IPS-15b (cell line): ENCODE results near the gene EPN2.
"Not testable (repeated sequence)": the region's sequence is repeated elsewhere in the genome, so short reads cannot be mapped to it uniquely, and the experiment has no call there.

Experiments
- H3K27me3 ChIP-seq: one replicate; pipeline ENCODE4 v1.6.1; 2013; ENCODE audit warnings: low read length; ENCODE audit not compliant: control insufficient read depth, insufficient read depth
- H3K36me3 ChIP-seq: one replicate; pipeline ENCODE4 v1.6.1; 2013; ENCODE audit warnings: low read length; ENCODE audit not compliant: control insufficient read depth, insufficient read depth
- H3K4me1 ChIP-seq: one replicate; pipeline ENCODE4 v1.6.1; 2013; ENCODE audit warnings: mild to moderate bottlenecking, low read length; ENCODE audit not compliant: control insufficient read depth, insufficient read depth
- H3K4me3 ChIP-seq: one replicate; pipeline ENCODE4 v1.5.1; 2013; ENCODE audit warnings: low read depth, low read length
- H3K9ac ChIP-seq: one replicate; pipeline ENCODE4 v1.6.1; 2013; ENCODE audit warnings: low read depth, mild to moderate bottlenecking, low read length
- H3K9me3 ChIP-seq: one replicate; pipeline ENCODE4 v1.6.1; 2013; ENCODE audit warnings: mild to moderate bottlenecking, low read length; ENCODE audit not compliant: control insufficient read depth, insufficient read depth

EPN2 gene

GRCh38 chr17:19219384-19219783, 17.8 kb upstream of the EPN2 start:
- H3K4me3 ChIP-seq, H3K9me3 ChIP-seq, H3K27me3 ChIP-seq, H3K36me3 ChIP-seq, H3K4me1 ChIP-seq, H3K9ac ChIP-seq: not testable (repeated sequence)

GRCh38 chr17:19220195-19220594, 17.0 kb upstream of the EPN2 start:
- H3K27me3 ChIP-seq, H3K4me1 ChIP-seq, H3K9ac ChIP-seq, H3K36me3 ChIP-seq, H3K9me3 ChIP-seq, H3K4me3 ChIP-seq: not testable (repeated sequence)

GRCh38 chr17:19226610-19227588, 10.3 kb upstream of the EPN2 start:
- H3K4me3 ChIP-seq, H3K9ac ChIP-seq, H3K4me1 ChIP-seq, H3K36me3 ChIP-seq, H3K9me3 ChIP-seq, H3K27me3 ChIP-seq: not testable (repeated sequence)

GRCh38 chr17:19234676-19235075, 2.5 kb upstream of the EPN2 start:
- H3K4me1 ChIP-seq, H3K27me3 ChIP-seq, H3K9me3 ChIP-seq, H3K36me3 ChIP-seq, H3K4me3 ChIP-seq, H3K9ac ChIP-seq: not testable (repeated sequence)

GRCh38 chr17:19236351-19237138, 621 bp upstream of the EPN2 start:
- H3K27me3 ChIP-seq, H3K4me1 ChIP-seq, H3K4me3 ChIP-seq, H3K36me3 ChIP-seq, H3K9me3 ChIP-seq, H3K9ac ChIP-seq: not testable (repeated sequence)

GRCh38 chr17:19237389-19238166, 412 bp downstream of the EPN2 start:
- Histone ChIP-seq H3K4me3 (peak overlapping the region; percentile 87), H3K9me3 (no peaks in the 10 kb centered on the region), H3K27me3 (no peaks in the 10 kb centered on the region), H3K9ac (peak overlapping the region; percentile 48), H3K36me3 (no peaks in the 10 kb centered on the region), H3K4me1 (peaks cover 10% of the 10 kb centered on the region)

- H3K9me3 ChIP-seq: no peaks in the 10 kb centered on the region
- H3K4me3 ChIP-seq: peak overlapping the region; percentile 87
- no peaks in the 10 kb centered on the region for H3K36me3 ChIP-seq
- H3K4me1 ChIP-seq: peaks cover 10% of the 10 kb centered on the region
- peak overlapping the region; percentile 48 for H3K9ac ChIP-seq
- H3K27me3 ChIP-seq: no peaks in the 10 kb centered on the region
Observed at GRCh38 chr17:19238167-19238505, 970 bp downstream of the EPN2 start.

GRCh38 chr17:19239544-19239943, 2.4 kb downstream of the EPN2 start:
- H3K27me3 ChIP-seq: no peaks in the 10 kb centered on the region
- no peaks in the 10 kb centered on the region for H3K36me3 ChIP-seq
- no peak overlapping the region for H3K9ac ChIP-seq
- no peak overlapping the region for H3K4me3 ChIP-seq
- H3K4me1 ChIP-seq: peaks cover 10% of the 10 kb centered on the region
- H3K9me3 ChIP-seq: no peaks in the 10 kb centered on the region

- Histone ChIP-seq H3K27me3 (no peaks in the 10 kb centered on the region), H3K4me3 (no peak overlapping the region), H3K4me1 (peaks cover 10% of the 10 kb centered on the region), H3K9ac (no peak overlapping the region), H3K9me3 (no peaks in the 10 kb centered on the region), H3K36me3 (no peaks in the 10 kb centered on the region)
Observed at GRCh38 chr17:19242323-19242722, 5.2 kb downstream of the EPN2 start.

GRCh38 chr17:19242926-19243325, 5.8 kb downstream of the EPN2 start:
- Histone ChIP-seq H3K4me3 (no peak overlapping the region), H3K27me3 (no peaks in the 10 kb centered on the region), H3K9me3 (no peaks in the 10 kb centered on the region), H3K36me3 (no peaks in the 10 kb centered on the region), H3K9ac (no peak overlapping the region), H3K4me1 (peaks cover 10% of the 10 kb centered on the region)

GRCh38 chr17:19243838-19244237, 6.7 kb downstream of the EPN2 start:
- H3K9ac ChIP-seq: no peak overlapping the region
- no peak overlapping the region for H3K4me3 ChIP-seq
- H3K9me3 ChIP-seq: no peaks in the 10 kb centered on the region
- no peaks in the 10 kb centered on the region for H3K27me3 ChIP-seq
- peaks cover 6% of the 10 kb centered on the region for H3K4me1 ChIP-seq
- no peaks in the 10 kb centered on the region for H3K36me3 ChIP-seq
